ENCODE measurements around the gene TREH. TPM values are rescaled to one million over a fixed set of nuclear protein-coding genes. Genes with fewer than 3 reads are reported as not detected.

The TREH gene
- polyA plus RNA-seq, 1 donor from 2014 or later: 0.12 TPM

- TF ChIP-seq RAD21 (conservative IDR thresholded peaks at IDR 0.05): no peak
- no peak for TF ChIP-seq EZH2 (IDR thresholded peaks at IDR 0.05; ENCODE audit: borderline replicate concordance, insufficient read depth, low read length, poor library complexity, severe bottlenecking)
- no peak for TF ChIP-seq MXI1 (conservative IDR thresholded peaks at IDR 0.05; ENCODE audit: poor library complexity, severe bottlenecking)
- no peak for TF ChIP-seq CTCF (IDR thresholded peaks at IDR 0.05; ENCODE audit: poor library complexity, severe bottlenecking)
- TF ChIP-seq REST (IDR thresholded peaks at IDR 0.05; ENCODE audit: borderline replicate concordance): no peak
- TF ChIP-seq POLR2AphosphoS5 (IDR thresholded peaks at IDR 0.05): no peak
- TF ChIP-seq TAF1 (IDR thresholded peaks at IDR 0.05; ENCODE audit: low read depth): no peak
- TF ChIP-seq SMC3 (conservative IDR thresholded peaks at IDR 0.05; ENCODE audit: poor library complexity): no peak
- TF ChIP-seq EP300 (conservative IDR thresholded peaks at IDR 0.05; ENCODE audit: poor library complexity, severe bottlenecking): no peak
- peak overlapping the region; percentile 17 for H3K27ac ChIP-seq (ENCODE audit: low read length)
- H3K27me3 ChIP-seq (ENCODE audit: insufficient read depth, low read depth, low read length): no peaks in the 10 kb centered on the region
- H3K9me3 ChIP-seq (ENCODE audit: low read length): no peaks in the 10 kb centered on the region
- no peaks in the 10 kb centered on the region for H4K20me1 ChIP-seq (ENCODE audit: insufficient read depth)
- H3K9me2 ChIP-seq (ENCODE audit: insufficient read depth, low read length): no peaks in the 10 kb centered on the region
- H2AFZ ChIP-seq (ENCODE audit: low read depth, low read length): no peak overlapping the region
- no peak overlapping the region for H3K4me2 ChIP-seq (ENCODE audit: low read length)
- no peaks in the 10 kb centered on the region for H3F3A ChIP-seq (ENCODE audit: insufficient read depth, low read length, poor library complexity, severe bottlenecking)
- no peaks in the 10 kb centered on the region for H3K79me2 ChIP-seq (replicated peaks; ENCODE audit: insufficient read depth, low read length)
- no peak overlapping the region for H3K4me3 ChIP-seq (ENCODE audit: low read length)
- H3K9ac ChIP-seq (ENCODE audit: low read length): no peak overlapping the region
- peaks cover 10% of the 10 kb centered on the region for H3K36me3 ChIP-seq (ENCODE audit: insufficient read depth, low read length)
These were observed 25.6 kb downstream of the TREH start for GRCh38 chr11:118653684-118654390.

- Histone ChIP-seq H3K4me2 (ENCODE audit: low read length) (no peak overlapping the region), H2AFZ (ENCODE audit: low read depth, low read length) (no peak overlapping the region), H3K27ac (ENCODE audit: low read length) (peak overlapping the region; percentile 3), H3K27me3 (ENCODE audit: insufficient read depth, low read depth, low read length) (no peaks in the 10 kb centered on the region), H3K9me3 (ENCODE audit: low read length) (no peaks in the 10 kb centered on the region), H3F3A (ENCODE audit: insufficient read depth, low read length, poor library complexity, severe bottlenecking) (no peaks in the 10 kb centered on the region), H3K79me2 (replicated peaks; ENCODE audit: insufficient read depth, low read length) (no peaks in the 10 kb centered on the region), H3K4me3 (ENCODE audit: low read length) (no peak overlapping the region), H3K9ac (ENCODE audit: low read length) (no peak overlapping the region), H3K36me3 (ENCODE audit: insufficient read depth, low read length) (peaks cover 10% of the 10 kb centered on the region), H3K9me2 (ENCODE audit: insufficient read depth, low read length) (no peaks in the 10 kb centered on the region), H4K20me1 (ENCODE audit: insufficient read depth) (no peaks in the 10 kb centered on the region)
- no peak for TF ChIP-seq EZH2 (IDR thresholded peaks at IDR 0.05; ENCODE audit: borderline replicate concordance, insufficient read depth, low read length, poor library complexity, severe bottlenecking)
- TF ChIP-seq CTCF (IDR thresholded peaks at IDR 0.05; ENCODE audit: poor library complexity, severe bottlenecking): no peak
- no peak for TF ChIP-seq RAD21 (conservative IDR thresholded peaks at IDR 0.05)
- no peak for TF ChIP-seq EP300 (conservative IDR thresholded peaks at IDR 0.05; ENCODE audit: poor library complexity, severe bottlenecking)
- TF ChIP-seq POLR2AphosphoS5 (IDR thresholded peaks at IDR 0.05): no peak
- TF ChIP-seq TAF1 (IDR thresholded peaks at IDR 0.05; ENCODE audit: low read depth): no peak
- TF ChIP-seq SMC3 (conservative IDR thresholded peaks at IDR 0.05; ENCODE audit: poor library complexity): no peak
These were observed 26.7 kb downstream of the TREH start for GRCh38 chr11:118652681-118653181.
